ELF-1 (cell line): ENCODE results near the gene ITPRID1.
"Not testable (repeated sequence)": the region's sequence is repeated elsewhere in the genome, so short reads cannot be mapped to it uniquely, and the experiment has no call there.

Experiments
- DNase-seq: peaks from one replicate; pipeline ENCODE4 v3.0.0-alpha.2; 2016; ENCODE audit warnings: low read depth, low spot score

Gene ITPRID1

DNA sequence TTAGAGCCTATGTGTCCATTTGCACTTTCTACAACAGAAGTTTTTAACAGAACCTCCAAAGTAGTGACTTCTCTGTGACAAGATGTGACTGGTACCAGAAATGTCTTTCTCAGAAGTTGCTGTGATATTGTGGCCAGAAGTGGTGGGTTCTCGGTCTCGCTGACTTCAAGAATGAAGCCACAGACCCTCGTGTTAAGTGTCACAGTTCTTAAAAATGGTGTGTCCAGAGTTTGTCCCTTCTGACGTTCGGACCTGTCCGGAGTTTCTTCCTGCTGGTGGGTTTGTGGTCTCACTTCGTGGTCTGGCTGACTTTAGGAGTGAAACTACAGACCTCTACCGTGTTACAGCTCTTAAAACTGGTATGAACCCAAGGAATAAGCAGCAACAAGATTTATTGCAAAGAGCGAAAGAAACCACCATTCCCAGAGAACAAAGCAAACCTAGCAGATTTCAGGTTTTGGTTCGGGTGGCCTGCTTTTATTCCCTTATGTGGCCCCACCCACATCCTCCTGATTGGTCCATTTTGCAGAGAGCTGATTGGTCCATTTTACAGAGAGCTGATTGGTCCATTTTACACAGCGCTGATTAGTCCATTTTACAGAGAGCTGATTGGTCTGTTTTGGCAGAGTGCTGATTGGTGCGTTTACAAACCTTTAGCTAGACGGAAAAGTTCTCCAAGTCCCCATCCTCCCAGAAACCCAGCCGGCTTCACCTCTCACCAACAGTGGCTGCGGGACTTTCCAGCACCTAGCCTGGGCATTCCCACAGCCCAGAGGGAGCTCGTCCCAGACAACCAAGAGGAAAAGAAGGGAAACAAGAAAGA, 3.0 kb downstream of the ITPRID1 start:
- DNase-seq: no peak

- no peak for DNase-seq
Measured at GRCh38 chr7:31517513-31517912, 3.6 kb downstream of the ITPRID1 start.

GRCh38 chr7:31518766-31519165, 4.9 kb downstream of the ITPRID1 start:
- DNase-seq: no peak

DNA sequence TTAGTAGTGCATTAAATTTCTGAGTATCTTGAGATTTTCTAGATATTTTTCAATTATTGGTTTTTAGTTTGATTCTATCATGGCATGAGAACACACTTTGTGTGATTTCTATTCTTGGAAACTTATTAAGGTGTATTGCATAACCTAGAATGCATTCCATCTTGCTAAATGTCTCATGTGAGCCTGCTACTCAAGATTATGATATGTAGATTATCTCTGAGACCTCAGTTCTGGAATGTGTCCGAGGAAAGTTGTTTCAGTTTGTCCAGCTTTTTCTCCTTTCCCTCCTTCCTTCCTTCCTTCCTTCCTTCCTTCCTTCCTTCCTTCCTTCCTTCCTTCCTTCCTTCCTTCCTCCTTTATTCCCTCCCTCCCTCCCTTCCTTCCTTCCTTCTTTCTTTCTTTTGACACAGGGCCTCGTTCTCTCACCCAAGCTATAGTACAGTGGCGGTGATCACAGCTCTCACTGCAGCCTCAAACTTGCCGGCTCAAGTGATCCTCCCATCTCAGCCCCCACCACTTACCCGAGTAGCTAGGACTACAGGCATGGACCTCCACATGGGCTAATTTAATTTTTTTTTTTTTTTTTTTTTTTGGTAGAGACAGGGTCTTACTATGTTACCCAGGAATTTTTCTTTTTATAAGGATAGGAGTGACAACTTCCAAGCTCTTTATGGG, 7.6 kb downstream of the ITPRID1 start:
- no peak for DNase-seq

DNA sequence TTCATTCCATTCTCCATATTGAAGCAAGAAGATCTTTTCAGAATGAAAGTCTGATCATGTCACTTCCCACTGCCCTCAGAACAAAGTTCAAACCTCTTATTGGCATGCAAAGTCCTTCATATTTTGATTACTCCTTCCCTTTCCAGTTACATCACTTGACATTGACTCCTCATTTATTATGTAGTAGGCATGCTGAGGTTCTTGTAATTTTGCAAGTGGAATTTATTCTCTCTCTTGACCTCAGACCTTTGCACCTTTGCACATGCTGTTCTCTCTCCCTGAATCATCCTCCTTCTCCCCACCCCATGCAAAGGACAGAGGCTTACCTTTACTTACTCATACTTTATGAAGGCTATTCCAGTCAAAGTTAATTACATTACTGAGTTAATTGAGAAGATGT, 13.0 kb downstream of the ITPRID1 start:
- DNase-seq: no peak

- no peak for DNase-seq
Measured at GRCh38 chr7:31529103-31529502, 15.2 kb downstream of the ITPRID1 start.

GRCh38 chr7:31540651-31541185, 26.8 kb downstream of the ITPRID1 start:
- DNase-seq: not testable (repeated sequence)

- DNase-seq: no peak
Measured at GRCh38 chr7:31545549-31545948, 31.7 kb downstream of the ITPRID1 start.

- no peak for DNase-seq
Measured at GRCh38 chr7:31549611-31550010, 35.7 kb downstream of the ITPRID1 start.

DNA sequence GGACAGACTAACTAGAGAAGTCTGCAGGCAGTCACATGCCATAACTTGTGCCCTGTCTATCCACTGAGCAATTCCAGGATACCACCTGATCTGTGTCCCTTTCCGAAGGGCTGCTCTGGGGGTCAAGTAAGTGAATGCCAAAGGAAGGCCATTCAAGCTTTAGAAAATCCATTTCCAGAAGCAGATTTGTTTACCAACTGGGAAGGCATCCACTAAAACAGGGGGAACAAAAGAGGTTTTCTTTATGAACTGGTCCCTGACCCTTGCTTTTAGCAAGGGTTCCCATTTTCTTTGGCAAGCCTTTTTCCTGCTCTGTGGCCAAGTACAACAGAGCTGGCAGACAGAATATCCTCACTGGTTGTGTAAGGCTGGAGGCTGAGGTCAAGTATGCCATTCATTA, 36.5 kb downstream of the ITPRID1 start:
- no peak for DNase-seq

- no peak for DNase-seq
Measured at GRCh38 chr7:31553661-31554081, 39.8 kb downstream of the ITPRID1 start.

- DNase-seq: no peak
Measured at GRCh38 chr7:31562002-31562401, 48.1 kb downstream of the ITPRID1 start.

DNA sequence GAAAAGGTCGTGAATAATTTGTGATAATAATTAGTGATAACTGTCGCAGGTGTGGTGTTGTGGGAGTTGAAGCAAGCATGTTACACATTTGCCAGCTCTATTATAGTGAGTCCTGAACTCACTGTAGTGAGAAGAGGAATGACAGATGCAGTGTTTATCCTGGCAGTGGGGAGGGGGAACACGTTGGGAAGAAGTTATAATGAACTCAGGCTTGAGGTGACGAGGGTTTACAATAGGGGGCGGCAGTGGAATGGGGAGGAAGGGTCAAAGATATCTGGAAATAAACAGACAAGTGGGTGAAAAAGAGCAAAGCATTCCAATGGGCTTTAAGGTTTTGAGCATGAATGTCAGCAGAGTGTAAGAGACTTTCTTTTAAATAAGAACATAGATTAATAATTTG, 49.6 kb downstream of the ITPRID1 start:
- no peak for DNase-seq

DNA sequence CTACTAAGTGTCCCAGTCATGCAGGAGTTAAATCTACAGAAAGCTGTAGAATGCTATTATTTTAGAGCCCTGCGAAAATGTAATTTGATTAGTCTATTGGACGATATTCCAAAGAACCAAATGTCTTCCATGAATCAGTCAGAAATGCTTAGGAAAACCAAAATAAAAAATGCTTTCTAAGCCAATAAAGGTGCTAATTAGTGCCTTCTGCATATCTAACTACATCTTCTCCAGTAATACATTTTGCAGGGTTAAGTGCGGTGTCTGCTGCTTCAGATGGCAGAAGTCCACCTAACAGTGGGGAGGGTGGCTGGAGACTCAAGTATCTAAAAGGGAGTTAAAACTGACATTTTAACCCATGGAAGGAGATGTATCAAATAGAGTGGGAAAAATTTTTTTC, 50.1 kb downstream of the ITPRID1 start:
- DNase-seq: no peak

DNA sequence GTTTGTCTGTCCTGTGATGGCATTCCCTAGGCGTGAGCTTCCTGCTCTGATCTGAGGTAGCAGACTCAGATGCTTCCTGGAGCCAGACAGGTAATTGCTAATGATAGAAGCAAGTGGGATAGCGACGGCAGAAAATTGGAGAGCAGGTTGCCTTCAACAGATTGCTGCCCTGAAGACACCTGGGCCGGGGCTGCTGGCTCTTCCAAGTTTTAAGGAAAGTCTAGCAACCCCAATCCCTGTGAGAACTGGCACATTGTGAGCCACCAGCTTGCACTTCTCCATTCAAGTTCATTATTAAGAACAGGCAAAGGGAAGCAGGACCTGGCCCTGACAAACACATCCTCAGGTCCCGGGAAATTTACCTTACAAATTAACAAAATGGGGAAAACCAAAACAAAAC, 50.8 kb downstream of the ITPRID1 start:
- DNase-seq: no peak

DNA sequence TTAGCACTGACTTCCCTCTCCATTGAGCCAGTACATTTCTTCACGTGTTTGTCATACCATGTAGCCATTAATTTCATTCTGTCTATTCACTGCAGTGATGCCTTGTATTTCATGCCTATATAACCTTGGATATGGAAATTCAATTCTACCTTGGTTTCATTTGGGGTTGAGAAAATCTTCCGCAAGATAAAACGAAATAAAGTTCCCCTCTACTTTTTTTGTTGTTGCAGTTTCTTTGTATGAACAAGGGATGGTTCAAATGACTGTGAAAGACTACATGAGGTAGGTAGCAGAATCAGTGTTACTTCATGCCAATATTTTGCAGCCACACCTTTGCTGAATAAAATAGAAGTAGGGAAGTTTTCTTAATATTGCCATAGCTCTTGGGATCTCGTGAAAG, 55.6 kb downstream of the ITPRID1 start:
- no peak for DNase-seq

DNA sequence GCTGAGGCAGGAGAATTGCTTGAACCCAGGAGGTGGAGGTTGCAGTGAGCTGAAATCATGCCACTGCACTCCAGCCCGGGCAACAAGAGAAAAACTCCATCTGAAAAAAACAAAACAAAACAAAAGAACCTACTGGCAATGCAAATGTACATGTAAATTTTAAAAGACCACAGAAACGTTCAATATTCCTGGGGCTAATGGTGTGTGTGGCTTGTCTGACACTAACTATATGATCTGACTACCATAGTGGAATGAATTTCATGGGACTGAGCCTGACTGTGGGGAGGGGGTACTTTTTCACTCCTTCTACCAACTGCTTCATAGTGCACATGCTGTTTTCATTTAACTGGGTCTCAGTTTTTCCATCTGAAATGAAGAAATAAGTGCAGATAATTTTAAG, 69.6 kb downstream of the ITPRID1 start:
- DNase-seq: no peak

- DNase-seq: no peak
Measured at GRCh38 chr7:31583942-31584341, 70.1 kb downstream of the ITPRID1 start.

- DNase-seq: no peak
Measured at GRCh38 chr7:31595390-31595789, 81.5 kb downstream of the ITPRID1 start.

- no peak for DNase-seq
Measured at GRCh38 chr7:31602041-31602625, 88.2 kb downstream of the ITPRID1 start.

- no peak for DNase-seq
Measured at GRCh38 chr7:31603046-31603445, 89.2 kb downstream of the ITPRID1 start.

- no peak for DNase-seq
Measured at GRCh38 chr7:31613604-31614003, 99.7 kb downstream of the ITPRID1 start.

GRCh38 chr7:31633467-31633866, 119.6 kb downstream of the ITPRID1 start:
- no peak for DNase-seq
